NK-92 (cell line): ENCODE results near the gene OR10Z1.

Experiments used
- DNase-seq: peaks from one replicate; lab custom pipeline; 2025; ENCODE audit not compliant: unreplicated experiment; lab: John Stamatoyannopoulos, UW

OR10Z1 gene, protein sequence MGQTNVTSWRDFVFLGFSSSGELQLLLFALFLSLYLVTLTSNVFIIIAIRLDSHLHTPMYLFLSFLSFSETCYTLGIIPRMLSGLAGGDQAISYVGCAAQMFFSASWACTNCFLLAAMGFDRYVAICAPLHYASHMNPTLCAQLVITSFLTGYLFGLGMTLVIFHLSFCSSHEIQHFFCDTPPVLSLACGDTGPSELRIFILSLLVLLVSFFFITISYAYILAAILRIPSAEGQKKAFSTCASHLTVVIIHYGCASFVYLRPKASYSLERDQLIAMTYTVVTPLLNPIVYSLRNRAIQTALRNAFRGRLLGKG

DNA sequence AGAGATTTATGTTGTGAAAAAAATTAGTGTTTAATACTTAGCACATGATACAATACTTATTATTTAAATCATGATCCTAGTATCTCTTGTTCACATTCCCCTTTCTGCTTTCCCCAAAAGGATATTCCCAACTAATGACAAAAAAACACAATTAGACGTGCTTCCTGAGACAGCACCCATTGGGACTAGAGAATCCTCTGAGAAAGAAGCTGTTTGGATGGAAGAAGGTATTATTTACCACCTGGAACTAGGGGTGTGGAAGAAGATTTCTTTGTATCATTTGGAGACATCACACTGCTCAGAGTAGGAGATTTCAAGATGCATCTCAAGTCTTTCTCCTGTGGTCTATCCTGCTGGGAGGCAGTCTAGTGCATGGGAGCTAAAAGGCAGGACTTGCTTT is at the start of gene OR10Z1:
Gene OR10Z1 (plus strand): TSS at position 301 of the 400 bp plus-strand sequence. CDS start 1,171 bp downstream, outside the sequence.
- no peak for DNase-seq

DNA sequence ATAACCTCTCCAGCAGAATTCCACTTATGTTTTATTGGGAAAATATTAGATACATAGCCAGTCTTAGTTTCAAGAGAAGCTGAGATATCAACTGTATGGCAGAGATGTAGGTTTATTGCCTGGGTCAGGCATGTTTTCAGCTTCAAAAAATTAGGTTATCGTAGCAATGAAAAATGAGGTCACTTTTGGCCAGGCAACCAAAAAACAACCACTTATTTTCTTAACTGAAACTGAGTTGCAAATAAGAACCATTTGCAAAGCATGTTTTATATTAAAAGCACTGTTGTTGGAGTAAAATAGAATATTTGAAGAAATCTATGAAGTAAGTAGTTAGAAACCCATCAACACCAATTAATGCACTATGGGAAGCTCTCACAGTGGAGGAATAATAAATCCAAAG is 45.4 kb upstream of the OR10Z1 start:
- DNase-seq = no peak

DNA sequence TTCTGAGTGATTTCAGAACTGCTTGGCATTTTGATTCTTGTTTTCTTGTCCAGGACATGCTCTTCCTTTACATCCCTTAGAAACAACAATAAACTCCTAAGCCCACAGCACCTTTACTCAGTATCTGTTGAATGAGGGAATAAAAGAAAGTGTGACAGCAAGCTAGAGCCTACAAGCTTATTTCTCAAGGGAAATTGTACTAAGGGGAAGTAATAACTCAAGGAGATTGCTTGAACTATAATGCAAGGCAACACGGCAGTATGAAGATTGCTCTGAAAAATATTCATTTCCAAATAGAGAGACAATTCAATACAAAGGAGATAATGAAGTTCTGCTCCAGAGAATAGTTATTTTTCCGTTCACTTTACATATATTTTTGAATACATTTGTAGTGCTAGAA is 41.2 kb upstream of the OR10Z1 start:
- no peak for DNase-seq

DNA sequence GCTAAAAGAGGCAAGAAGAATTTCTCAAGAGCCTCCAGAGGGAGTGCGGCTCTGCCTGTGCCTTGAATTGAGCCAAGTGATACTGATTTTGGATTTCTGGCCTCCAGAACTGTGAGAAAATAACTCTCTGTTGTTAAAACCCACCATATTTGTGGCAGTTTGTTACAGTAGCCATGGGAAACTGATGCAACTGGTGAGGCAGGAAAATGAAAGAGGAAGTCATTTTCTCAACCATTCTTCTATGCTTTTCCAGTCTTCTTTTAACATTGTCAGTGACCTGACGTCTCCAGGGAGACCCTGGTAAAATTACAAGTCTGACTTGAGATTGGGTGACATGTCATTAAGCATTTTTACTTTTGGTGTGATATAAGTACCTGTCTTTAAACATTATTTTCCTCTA is 40.5 kb upstream of the OR10Z1 start:
- no peak for DNase-seq

DNA sequence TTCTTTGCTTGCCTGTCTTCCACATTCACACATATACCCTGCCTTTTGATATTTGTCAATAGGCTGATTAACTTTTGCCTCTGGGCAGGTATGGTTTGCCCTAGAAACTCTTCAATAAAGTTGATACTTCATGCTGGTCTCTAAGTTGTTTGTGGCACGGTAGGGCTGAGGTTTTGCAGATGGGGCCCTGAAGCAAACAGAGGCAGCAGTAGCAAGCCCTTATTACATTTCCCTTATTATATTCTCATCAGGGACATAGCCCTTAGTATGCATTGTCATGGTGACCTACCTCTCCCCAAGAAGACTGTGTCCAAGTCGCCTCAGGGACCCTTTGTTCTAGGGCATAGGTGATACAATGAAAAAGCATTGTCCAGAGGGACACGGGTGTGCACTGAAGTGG is 34.6 kb upstream of the OR10Z1 start, which contains the start of gene OR6P1:
Gene OR6P1 (minus strand): TSS at position 101 of the 400 bp plus-strand sequence. CDS start 6,976 bp downstream, outside the sequence.
- no peak for DNase-seq

DNA sequence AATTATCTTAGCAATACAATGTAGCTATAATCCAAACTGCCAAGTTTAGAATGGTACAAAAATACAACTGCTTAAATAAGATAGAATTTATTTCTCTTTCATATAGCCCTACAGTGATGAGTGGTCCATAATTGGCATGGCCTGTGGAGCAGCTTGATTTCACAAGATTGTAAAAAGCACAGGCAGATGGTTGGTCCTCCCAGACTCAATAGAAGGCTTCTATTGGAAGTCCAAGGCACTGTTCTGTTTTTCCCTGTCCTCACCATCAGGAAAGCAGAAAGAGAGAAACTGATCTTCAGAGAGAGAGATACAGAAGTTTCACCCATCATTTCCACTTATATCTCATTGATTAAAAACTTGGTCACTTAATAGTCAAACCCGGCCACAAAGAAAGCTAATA is 32.8 kb upstream of the OR10Z1 start:
- DNase-seq = no peak

DNA sequence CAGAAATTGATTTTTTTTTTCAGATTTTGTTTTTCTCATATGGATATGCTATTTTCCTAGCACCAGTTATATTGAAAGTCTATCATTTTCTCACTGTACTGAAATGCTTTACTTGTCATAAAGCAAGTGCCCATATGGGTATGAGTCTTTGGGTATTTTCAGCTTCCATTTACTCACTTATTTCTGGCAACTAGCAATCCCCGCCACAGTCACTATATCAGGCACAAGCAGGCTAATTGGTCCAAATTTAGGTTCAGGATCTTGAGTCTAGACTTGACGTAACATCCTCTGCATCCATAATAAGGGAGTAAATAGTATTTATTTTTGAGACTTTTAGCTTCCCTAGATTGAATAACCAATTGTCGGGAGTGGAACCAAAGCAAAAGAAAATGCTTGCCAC is 27.5 kb upstream of the OR10Z1 start:
- no peak for DNase-seq

DNA sequence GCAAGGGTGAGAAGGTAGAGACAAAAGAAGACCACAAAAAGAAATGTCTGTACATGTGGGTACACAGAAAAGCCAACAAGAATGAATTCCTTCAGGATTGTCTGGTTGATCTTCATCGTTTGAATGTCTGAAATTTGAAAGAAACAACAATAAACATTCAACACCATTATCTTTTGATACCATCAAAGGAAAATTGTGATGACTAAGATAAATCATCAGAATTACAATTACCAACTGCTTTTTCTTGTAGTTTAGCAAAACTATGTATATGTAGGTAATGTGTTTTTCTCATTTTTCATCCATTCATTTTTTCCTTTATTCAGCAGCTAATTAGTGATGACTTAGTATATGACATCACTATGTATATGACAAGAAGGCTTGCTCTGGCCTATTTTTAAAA is 25.3 kb upstream of the OR10Z1 start, which contains the start of gene OR10X1:
Gene OR10X1 (minus strand): TSS at position 167 of the 400 bp plus-strand sequence. CDS start 0 bp downstream, at position 167.
- DNase-seq = no peak

DNA sequence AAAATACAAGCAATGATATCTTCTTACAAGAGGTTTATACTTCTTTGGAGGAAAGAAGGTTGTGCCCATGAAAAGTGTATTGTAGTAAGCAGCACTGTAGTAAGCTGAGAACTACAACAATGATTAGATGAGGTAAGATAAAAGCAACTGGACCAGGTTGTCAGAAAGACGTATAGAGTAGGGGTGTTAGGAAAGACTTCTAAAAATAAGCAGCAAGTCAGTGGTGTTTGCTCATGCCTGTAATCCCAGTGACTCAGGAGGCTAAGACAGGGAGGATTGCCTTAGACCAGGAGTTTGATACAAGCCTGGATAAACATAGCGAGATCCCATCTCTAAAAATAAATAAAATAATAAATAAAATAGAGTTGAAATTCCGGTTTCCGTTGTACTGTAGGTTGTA is 21.1 kb upstream of the OR10Z1 start:
- no peak for DNase-seq

DNA sequence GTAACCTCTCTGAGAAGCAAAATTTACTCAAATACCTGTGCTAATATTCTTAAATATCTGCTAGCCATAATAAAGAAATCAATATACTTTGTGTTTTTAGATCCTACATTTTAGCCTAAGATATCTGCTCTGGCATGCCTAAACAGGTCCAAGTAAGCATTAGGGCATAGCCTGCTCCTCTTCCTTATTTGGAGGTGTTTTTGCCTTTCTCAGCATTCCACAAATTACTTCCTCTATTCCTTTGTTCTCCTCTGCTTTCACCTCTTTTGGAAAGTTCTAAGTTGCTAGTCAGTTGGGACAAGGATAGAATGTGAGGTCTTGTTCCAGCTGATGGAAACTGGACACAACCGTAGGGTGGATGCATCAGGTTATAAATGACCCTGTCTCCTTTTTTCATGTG is 18.1 kb upstream of the OR10Z1 start:
- DNase-seq = no peak

DNA sequence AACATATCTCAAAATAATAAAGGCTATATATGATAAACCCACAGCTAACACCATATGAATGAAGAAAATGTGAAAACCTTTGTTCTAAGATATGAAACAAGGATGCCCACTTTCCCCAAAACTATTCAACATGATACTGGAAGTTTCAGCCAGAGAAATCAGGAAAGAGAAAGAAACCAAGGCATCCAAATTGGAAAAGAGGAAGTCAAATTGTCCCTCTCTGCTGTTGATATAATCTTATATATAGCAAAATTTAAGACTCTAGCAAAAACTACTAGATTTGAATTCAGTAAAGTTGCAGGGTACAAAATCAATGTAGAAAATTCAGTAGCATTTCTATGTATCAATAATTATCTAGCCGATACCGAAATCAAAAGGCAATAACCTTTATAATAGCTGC is 4.3 kb upstream of the OR10Z1 start:
- DNase-seq = no peak

DNA sequence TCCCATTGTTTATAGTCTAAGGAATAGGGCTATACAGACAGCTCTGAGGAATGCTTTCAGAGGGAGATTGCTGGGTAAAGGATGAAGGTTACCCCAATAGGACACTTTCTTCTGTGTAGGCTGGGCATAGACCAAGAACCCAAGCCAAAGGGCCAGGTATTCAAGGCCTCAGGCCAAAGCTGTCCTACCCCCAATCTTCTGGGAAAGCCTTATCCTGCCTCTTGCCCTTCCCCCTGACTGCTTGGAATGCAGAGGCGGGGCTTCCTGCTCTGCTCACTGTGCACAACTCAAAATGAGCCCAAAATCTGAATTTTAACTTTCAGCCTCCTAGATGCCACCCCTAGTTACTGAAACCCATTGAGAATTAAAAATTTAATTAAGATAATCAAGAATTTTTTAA is 2.2 kb downstream of the OR10Z1 start:
- DNase-seq = no peak

DNA sequence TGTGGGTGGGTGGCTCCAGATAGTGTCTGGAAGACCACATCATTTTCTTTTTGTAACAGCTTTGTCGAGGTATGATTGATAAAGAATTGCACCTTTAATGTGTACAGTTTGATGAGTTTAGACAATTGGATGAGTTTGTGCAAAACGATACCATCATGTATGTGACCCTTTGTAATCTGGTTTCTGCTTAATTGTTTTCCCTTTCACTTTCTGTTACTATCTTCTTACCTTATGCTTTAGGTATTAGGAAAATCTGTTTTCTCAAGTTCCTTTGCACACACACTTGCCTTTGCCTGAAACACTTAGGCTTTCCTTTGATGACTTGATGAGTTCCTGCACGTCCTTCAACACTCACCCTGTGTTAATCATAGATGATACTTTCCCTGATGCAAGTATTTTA is 6.8 kb downstream of the OR10Z1 start:
- no peak for DNase-seq

DNA sequence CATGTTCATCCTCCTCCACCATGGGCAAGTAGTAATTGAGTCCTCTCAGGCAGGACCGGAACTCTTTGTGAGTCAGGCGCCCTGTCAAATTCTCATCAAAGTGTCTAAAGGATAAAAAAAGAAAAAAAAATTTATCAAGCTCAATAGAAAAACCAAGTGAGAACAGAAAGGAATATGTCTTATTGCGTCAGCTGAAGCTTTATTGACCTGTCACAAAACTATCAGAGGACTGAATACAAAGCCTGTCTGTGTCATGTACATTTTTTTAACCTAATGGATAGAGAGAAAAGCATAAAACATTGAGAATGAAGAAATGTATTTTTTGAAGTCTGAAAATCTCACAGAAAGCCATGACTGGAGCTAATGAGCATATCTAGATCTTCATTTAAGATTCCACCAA is 8.7 kb downstream of the OR10Z1 start:
- no peak for DNase-seq

DNA sequence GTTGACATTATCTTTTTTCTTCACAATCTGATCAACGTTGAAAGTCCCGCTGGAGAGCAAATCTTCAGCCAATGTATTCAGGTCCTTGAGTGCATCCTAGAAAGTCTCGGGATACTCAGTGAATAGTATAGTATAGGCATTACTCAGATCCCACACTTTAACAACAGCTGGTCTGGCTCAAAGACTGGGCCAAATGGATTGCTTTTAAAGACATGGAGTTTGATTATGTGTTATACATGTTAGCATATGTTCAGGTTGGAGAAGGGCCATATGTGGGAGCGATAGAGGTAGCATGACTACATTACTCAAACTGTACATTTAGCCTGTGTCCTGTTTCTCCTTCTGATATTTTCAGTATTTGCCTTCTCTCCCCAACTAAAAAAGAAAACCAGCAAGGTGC is 33.1 kb downstream of the OR10Z1 start:
- DNase-seq = no peak

DNA sequence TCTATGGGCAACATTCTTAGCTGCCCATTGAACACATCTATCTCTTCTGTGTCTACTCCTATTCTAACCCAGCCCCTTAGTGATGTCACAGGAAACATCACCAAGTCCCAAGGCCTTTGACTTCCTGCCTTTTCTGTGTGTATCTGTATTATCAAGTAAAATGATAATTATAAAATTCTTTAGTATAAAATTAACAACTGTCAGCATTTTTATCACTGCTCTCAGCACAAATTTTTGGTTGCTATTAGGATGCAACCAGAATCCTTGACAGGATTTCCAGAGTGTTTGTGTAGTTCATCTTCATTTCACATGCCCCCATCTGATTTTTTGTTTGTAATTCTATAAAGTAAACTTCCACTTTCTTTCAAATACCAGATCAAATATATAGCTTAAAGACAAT is 33.8 kb downstream of the OR10Z1 start:
- DNase-seq = no peak

DNA sequence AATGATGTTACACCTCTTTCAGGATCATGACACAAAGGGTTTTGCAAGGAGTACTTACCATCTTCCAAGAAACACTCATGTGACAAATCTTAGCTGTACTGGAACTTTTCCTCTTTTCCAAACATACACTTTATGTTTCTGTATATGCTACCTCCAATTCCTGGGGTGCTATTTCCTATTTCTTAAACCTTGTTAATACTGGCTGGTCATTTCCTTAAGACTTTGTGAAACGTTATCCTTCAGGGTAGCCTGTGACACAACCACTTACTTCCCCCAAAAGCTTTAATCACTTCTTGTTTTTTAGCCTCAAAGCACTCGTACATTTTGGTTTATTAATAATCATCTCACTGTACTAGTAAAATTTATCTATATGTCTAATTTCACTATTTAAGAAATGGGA is 39.4 kb downstream of the OR10Z1 start:
- DNase-seq = no peak

DNA sequence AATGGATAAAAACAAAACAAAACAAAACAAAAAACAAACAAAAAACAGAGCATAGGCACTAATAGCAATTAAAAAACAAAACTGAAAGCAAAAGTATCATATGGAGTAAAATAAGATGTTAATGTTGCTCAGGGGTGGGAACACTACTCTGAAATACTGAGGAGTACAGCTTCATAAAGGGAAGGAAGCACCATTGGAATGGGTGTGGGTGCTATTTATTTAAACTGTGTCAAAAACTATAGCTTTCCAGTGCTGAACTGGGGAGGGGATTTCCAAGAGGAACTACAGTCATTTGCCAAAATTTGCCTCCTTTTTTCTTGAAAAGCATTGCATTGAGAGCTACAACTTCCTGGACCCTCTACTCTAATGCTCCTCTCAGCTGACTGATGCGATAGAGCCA is 41.4 kb downstream of the OR10Z1 start:
- DNase-seq = no peak

DNA sequence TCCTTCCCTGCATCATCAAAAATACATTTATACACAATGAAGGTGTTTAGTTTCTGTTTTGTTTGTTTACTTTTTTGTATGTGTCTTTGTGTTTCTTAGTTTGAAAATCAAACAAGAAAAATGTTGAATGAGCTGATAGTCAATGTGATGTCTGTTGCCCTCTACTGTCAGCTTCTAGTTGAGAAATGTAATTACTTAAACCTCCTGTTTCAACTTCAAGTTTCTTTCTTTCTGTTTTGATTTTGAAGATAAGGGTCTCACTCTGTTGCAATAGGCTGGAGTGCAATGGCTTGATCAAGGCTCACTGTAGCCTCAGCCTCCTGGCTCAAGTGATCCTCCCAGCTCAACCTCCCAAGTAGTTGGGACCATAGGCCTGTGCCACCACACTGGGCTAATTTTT is 44.0 kb downstream of the OR10Z1 start:
- no peak for DNase-seq

DNA sequence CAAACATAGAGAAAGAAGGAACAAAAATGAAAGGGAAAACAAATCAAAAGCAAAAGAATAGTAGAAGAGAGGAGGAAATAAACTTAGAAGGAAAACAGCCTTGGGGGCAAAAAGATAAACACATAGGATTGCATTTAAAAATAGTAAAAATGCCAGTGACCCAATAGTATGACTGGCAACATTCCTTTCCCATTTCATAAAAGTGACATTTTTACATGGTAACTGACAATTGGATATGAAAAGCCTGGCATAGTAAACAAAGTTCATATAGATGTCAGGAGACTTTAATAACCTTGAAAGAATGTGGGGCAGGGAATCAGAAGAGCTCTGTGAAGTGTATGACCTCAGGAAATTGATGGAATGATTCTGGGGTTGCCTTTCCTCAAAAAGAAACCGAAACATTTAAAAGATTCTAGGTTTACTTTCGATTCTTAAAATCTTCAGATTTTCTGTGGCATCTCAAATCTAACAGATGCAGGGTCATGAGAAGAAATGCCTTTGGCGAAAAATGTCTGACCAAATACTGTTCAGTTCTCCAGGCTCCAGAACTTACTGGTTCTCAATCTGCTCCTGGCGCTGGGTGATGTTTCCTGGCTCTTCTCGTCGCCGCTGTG is 47.8 kb downstream of the OR10Z1 start:
- no peak for DNase-seq

DNA sequence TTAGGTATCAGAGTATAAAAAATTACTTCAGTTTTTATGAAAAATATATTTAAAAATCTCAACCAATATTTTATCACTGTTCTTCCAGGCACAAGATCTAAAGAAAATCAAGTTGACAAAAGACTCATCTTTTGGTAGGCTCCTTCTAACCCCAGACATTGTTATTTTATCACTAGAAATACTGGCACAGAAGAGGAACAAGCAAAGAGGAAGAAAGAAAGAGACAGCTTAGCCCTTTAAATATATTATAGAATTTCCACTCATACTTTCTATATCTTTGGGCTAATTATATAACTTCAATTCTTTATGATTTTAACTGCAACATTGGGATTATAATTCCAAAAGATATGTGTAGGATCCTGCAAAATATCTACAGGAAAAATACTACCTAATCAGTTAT is 49.0 kb downstream of the OR10Z1 start:
- DNase-seq = no peak

DNA sequence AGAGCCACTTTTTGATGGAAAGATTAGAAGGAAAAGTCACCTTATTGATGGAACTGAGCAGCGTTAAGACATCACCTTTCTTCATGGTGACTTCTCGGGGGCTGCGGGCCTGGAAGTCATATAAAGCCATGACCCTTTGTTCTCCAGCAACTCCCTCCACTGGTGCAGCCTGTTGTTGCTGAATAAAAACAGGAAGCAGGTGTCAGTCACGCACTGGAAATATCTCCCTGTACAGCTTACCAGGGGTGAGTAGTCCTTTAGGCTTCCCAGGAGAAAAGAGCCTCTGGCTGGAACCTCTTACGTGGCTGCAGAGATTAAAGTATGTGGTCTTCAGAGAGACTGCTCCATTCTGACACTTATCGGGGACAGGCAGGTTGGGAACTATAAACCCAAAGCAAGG is 49.5 kb downstream of the OR10Z1 start:
- no peak for DNase-seq
